K562 (cell line): ENCODE results near the gene CCL4L2. TPM values are rescaled to one million over a fixed set of nuclear protein-coding genes. Genes with fewer than 3 reads are reported as not detected.
"Not testable (repeated sequence)": the region's sequence is repeated elsewhere in the genome, so short reads cannot be mapped to it uniquely, and the experiment has no call there.

Experiments used
- ATAC-seq: fragments of 200-7000 bp; cut with Tn5 transposase; 3 replicates; pipeline ENCODE4 v1.9.1; 2020; ENCODE audit warnings: moderate library complexity
- BruUV-seq: library from RNA; stranded (reverse); fragments of 400-500 nt; replicated peaks from 2 replicates; lab custom pipeline; 2021; lab: Mats Ljungman, UMichigan
- CTCF ChIA-PET: fragments of 300-600 bp; formaldehyde crosslinking; extraction: SDS; loops from one replicate; lab custom pipeline; 2021; ENCODE audit warnings: low intra/inter-chr PET ratio; lab: Yijun Ruan, JAX
- POLR2A ChIA-PET: fragments of 300-600, 350-650 bp; sonication (Branson Sonifier 250); formaldehyde crosslinking; extraction: SDS; loops from one replicate; lab custom pipeline; 2021; ENCODE audit warnings: antibody characterized with exemption, inconsistent platforms; lab: Yijun Ruan, JAX
- DNase-seq, 4 experiments: peaks; one replicate each; pipeline versions ENCODE4 v3.0.0 to v3.0.0-alpha.2; 2011 to 2018; ENCODE audit warnings: low spot score in 3 of 4, mixed read lengths in 3 of 4; ENCODE audit errors: extremely low read depth in 1 of 4
- FAIRE-seq: peaks from 2 replicates; lab custom pipeline; 2011; peaks lifted over from hg19 to GRCh38; lab: Jason Lieb, UNC
- H2AFZ ChIP-seq: 2 replicates; pipeline ENCODE4 v1.6.0; 2011; ENCODE audit warnings: low read depth, low read length, control low read depth, inconsistent platforms
- H3K27ac ChIP-seq: fragments of 200-600 bp; 3 replicates; pipeline ENCODE4 v1.8.0; 2011; ENCODE audit warnings: low read depth, mild to moderate bottlenecking, control low read depth, inconsistent platforms, low read length, moderate library complexity, mixed read lengths; ENCODE audit errors: extremely low read depth
- H3K27me3 ChIP-seq, 2 experiments: fragments of 300-600 bp in 1 of 2; 2 replicates in 1 of 2; 3 replicates in 1 of 2; pipeline versions ENCODE4 v1.6.0 to v1.8.0; 2011; ENCODE audit warnings: inconsistent platforms in 2 of 2, low read length in 2 of 2, mild to moderate bottlenecking in 1 of 2, mixed read lengths in 1 of 2, moderate library complexity in 1 of 2; ENCODE audit not compliant: control insufficient read depth in 2 of 2, insufficient read depth in 2 of 2
- H3K36me3 ChIP-seq: fragments of 300-600 bp; 3 replicates; pipeline ENCODE4 v1.8.0; 2011; ENCODE audit warnings: mild to moderate bottlenecking, low read length, inconsistent platforms; ENCODE audit not compliant: control insufficient read depth, insufficient read depth
- H3K4me1 ChIP-seq, 2 experiments: fragments of 200-600 bp in 1 of 2; replicated peaks in 1 of 2; 2 replicates in 1 of 2; 3 replicates in 1 of 2; pipeline versions ENCODE4 v1.5.1 to v1.8.0; 2011; ENCODE audit warnings: inconsistent platforms in 2 of 2, low read length in 2 of 2, mild to moderate bottlenecking in 1 of 2, mixed read lengths in 1 of 2, moderate library complexity in 1 of 2; ENCODE audit not compliant: control insufficient read depth in 2 of 2, insufficient read depth in 2 of 2
- H3K4me2 ChIP-seq: 2 replicates; pipeline ENCODE4 v1.6.1; 2011; ENCODE audit warnings: low read length, control low read depth, inconsistent platforms, mixed read lengths; ENCODE audit not compliant: insufficient read depth
- H3K4me3 ChIP-seq: fragments of 200-600 bp; sonication (generic), shearing (Covaris generic); 2 replicates; pipeline ENCODE4 v1.5.1; 2016; ENCODE audit warnings: control low read depth, inconsistent platforms
- H3K79me2 ChIP-seq: fragments of 200-600 bp; 3 replicates; pipeline ENCODE4 v1.8.0; 2011; ENCODE audit warnings: low read length, inconsistent platforms; ENCODE audit not compliant: control insufficient read depth, insufficient read depth
- H3K9ac ChIP-seq, 2 experiments: 2 replicates each; pipeline versions ENCODE4 v1.6.0 to v1.6.1; 2011; ENCODE audit warnings: low read depth in 2 of 2, low read length in 2 of 2, control low read depth in 1 of 2, inconsistent platforms in 1 of 2, mild to moderate bottlenecking in 1 of 2, mixed read lengths in 1 of 2; ENCODE audit not compliant: insufficient read depth in 1 of 2
- H3K9me1 ChIP-seq: one replicate; pipeline ENCODE4 v1.6.0; 2011; ENCODE audit warnings: inconsistent platforms, mild to moderate bottlenecking, low read length, moderate library complexity; ENCODE audit not compliant: control insufficient read depth, insufficient read depth
- H3K9me3 ChIP-seq: replicated peaks from 2 replicates; pipeline ENCODE4 v1.5.1; 2011; ENCODE audit warnings: low read depth, low read length, inconsistent platforms; ENCODE audit not compliant: control insufficient read depth, insufficient read depth
- H4K20me1 ChIP-seq: replicated peaks from 2 replicates; pipeline ENCODE4 v1.6.1; 2011; ENCODE audit warnings: low read length, inconsistent platforms, mixed read lengths; ENCODE audit not compliant: control insufficient read depth, insufficient read depth
- CSDE1 ChIP-seq, 2 experiments: fragments of 450-650 bp; IDR thresholded peaks; 2 replicates each; pipeline ENCODE4 v1.6.1; 2016; ENCODE audit warnings: mild to moderate bottlenecking in 1 of 2
- FOXJ2 ChIP-seq: fragments of 200-800 bp; sonication (Bioruptor generic); IDR thresholded peaks from 2 replicates; pipeline ENCODE4 v1.6.1; 2016; ENCODE audit warnings: missing genetic modification characterization, missing compliant biosample characterization
- HOXB6 ChIP-seq: fragments of 250-450 bp; sonication (Bioruptor Pico); IDR thresholded peaks from 2 replicates; pipeline ENCODE4 v1.5.1; 2022; ENCODE audit warnings: mild to moderate bottlenecking, borderline replicate concordance
- MEF2D ChIP-seq: conservative IDR thresholded peaks from 2 replicates; pipeline ENCODE4 v1.6.1; 2016; ENCODE audit warnings: low read depth, missing genetic modification characterization, missing compliant biosample characterization
- NCOA1 ChIP-seq: fragments of 450-650 bp; IDR thresholded peaks from 2 replicates; pipeline ENCODE4 v1.6.1; 2016; ENCODE audit warnings: low read depth
- PML ChIP-seq: IDR thresholded peaks from 2 replicates; pipeline ENCODE4 v1.6.1; 2012; ENCODE audit warnings: low read length, inconsistent platforms
- RAD51 ChIP-seq: fragments of 450-650 bp; IDR thresholded peaks from 2 replicates; pipeline ENCODE4 v1.7.1; 2016; ENCODE audit warnings: low read depth, mild to moderate bottlenecking, borderline replicate concordance
- RBFOX2 ChIP-seq: fragments of 200-400 bp; formaldehyde crosslinking; IDR thresholded peaks from 2 replicates; pipeline ENCODE4 v1.6.1; 2017; ENCODE audit warnings: low read depth, mild to moderate bottlenecking, low read length, moderate library complexity
- SIX5 ChIP-seq, 2 experiments: IDR thresholded peaks; 2 replicates each; pipeline ENCODE4 v1.6.1; 2011; ENCODE audit warnings: low read length in 2 of 2, borderline replicate concordance in 1 of 2, low read depth in 1 of 2, mild to moderate bottlenecking in 1 of 2, moderate library complexity in 1 of 2; ENCODE audit not compliant: insufficient read depth in 1 of 2
- TAF7 ChIP-seq: fragments of 450-650 bp; IDR thresholded peaks from 2 replicates; pipeline ENCODE4 v1.6.1; 2016; ENCODE audit warnings: missing genetic modification characterization, missing compliant biosample characterization
- ZNF764 ChIP-seq: fragments of 250-450 bp; sonication (Bioruptor Pico); IDR thresholded peaks from 2 replicates; pipeline ENCODE4 v1.4.0; 2020; ENCODE audit warnings: low read depth, mild to moderate bottlenecking, moderate library complexity
- WGBS: fragments of 100-300 bp; shearing (Covaris generic); methylation state at CpG from one replicate; pipeline ENCODE4 v1.1.6; 2016; ENCODE audit warnings: low coverage, mixed read lengths; ENCODE audit not compliant: insufficient coverage; ENCODE audit errors: missing lambda C conversion rate; 5-methylcytosine and 5-hydroxymethylcytosine counted together
- in situ Hi-C: fragments of 300-500 bp; cut with MboI; formaldehyde crosslinking; loops from 4 replicates; pipeline ENCODE4 v1.15.0; 2018; ENCODE audit warnings: inconsistent platforms, mixed read lengths
- intact Hi-C: fragments of 100-400 bp; cut with micrococcal nuclease; formaldehyde crosslinking; loops from 2 replicates; pipeline ENCODE4 v1.14.2; 2022
- polyA plus RNA-seq, 8 experiments: library from polyadenylated mRNA; depleted of rRNA in 4 of 8; stranded (reverse) in 5 of 8; unstranded in 3 of 8; fragments of >200 nt; fragmentation: Nextera tagmentation in 2 of 8; fragmentation: Illumina TruSeq in 1 of 8; extraction: Ambion mirVana in 2 of 8; extraction: Trizol in 1 of 8; gene quantifications; 2 replicates each; pipeline versions ENCODE4 v1.2.1 to v1.2.3, GENCODE V29; 2011 to 2014; ENCODE audit warnings: inconsistent platforms in 1 of 8, missing spikeins in 1 of 8
- total RNA-seq, 7 experiments: library from RNA; depleted of rRNA in 6 of 7; stranded (reverse); fragments of >200 nt in 6 of 7; fragmentation: Illumina TruSeq in 2 of 7; extraction: Trizol in 2 of 7; gene quantifications; 2 replicates each; pipeline versions ENCODE4 v1.2.1 to v1.2.3, GENCODE V29; 2011 to 2021; ENCODE audit warnings: low replicate concordance in 1 of 7
- TF ChIP-seq, protein P1 (sequence below): fragments of 250-450 bp; sonication (Bioruptor Pico); IDR thresholded peaks from 2 replicates; pipeline ENCODE4 v1.8.0; 2022; ENCODE audit warnings: inconsistent platforms

CCL4L2 gene
- total and polyA plus RNA-seq, 9 of the 15 experiments (the other 6 are each of a cell fraction or from before 2014, with no cell fraction given), result 0.11 to 0.51 (median 0.38) TPM; not detected in 6

DNA sequence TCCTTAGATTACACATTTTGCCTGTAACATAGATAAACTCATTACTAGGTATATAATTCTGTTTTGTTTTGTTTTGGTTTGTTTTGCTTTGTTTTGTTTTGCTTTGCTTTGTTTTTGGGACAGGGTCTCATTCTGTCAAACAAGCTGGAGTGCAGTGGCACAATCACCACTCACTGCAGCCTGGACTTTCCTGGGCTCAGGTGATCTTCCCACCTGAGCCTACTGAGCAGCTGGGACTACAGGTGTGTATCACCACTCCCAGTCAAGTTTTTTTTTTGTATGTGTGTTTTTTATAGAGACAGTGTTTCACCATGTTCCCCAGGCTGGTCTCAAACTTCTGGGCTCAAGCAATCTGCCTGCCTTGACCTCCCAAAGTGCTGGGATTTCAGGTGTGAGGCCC, 1.3 kb upstream of the CCL4L2 start:
- Histone ChIP-seq H3K9ac (no peak overlapping the region), H3K27me3 (peaks cover 0 to 11% of the 10 kb centered on the region in 2 experiments; a peak in 3 of 5 replicates), H3K9me3 (no peaks in the 10 kb centered on the region), H4K20me1 (no peaks in the 10 kb centered on the region), H3K4me1 (no peaks in the 10 kb centered on the region), H3K79me2 (no peaks in the 10 kb centered on the region), H3K36me3 (no peaks in the 10 kb centered on the region), H3K9me1 (no peaks in the 10 kb centered on the region), H3K4me3 (no peak overlapping the region)
- BruUV-seq, result no TSS peak
- DNase-seq (no peak), FAIRE-seq (no peak)
- ChIA-PET CTCF (no interaction called here), POLR2A (interaction anchor here (0.6 to 1.3 kb wide), 2 partner anchors 13 to 16 kb away, joined by 3 read pairs; partner anchors contain the start of genes CCL3L1 and CCL3L3)
- intact Hi-C loops (no loop called here), in situ Hi-C loops (loop anchor here (25.0 kb wide), 2 partner anchors 153 to 1953 kb away; no protein-coding TSS in a partner anchor)
- TF ChIP-seq PML (no peak), RAD51 (no peak), NCOA1 (no peak), HOXB6 (CRISPR knock-in tag) (no peak), MEF2D (no peak), ZNF764 (CRISPR knock-in tag) (no peak), FOXJ2 (no peak), RBFOX2 (no peak), SIX5 (IDR thresholded peaks at IDR 0.05; ENCODE audit: borderline replicate concordance in 1 of 2, insufficient read depth in 1 of 2, low read depth in 1 of 2, low read length in 2 of 2) (no peak), TAF7 (tag) (no peak), CSDE1 (IDR thresholded peaks at IDR 0.05) (no peak)
- TF ChIP-seq, protein P1, sequence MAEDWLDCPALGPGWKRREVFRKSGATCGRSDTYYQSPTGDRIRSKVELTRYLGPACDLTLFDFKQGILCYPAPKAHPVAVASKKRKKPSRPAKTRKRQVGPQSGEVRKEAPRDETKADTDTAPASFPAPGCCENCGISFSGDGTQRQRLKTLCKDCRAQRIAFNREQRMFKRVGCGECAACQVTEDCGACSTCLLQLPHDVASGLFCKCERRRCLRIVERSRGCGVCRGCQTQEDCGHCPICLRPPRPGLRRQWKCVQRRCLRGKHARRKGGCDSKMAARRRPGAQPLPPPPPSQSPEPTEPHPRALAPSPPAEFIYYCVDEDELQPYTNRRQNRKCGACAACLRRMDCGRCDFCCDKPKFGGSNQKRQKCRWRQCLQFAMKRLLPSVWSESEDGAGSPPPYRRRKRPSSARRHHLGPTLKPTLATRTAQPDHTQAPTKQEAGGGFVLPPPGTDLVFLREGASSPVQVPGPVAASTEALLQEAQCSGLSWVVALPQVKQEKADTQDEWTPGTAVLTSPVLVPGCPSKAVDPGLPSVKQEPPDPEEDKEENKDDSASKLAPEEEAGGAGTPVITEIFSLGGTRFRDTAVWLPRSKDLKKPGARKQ (CRISPR knock-in tag), result no peak
- TF ChIP-seq, all 486 proteins: peak for 0
- no peak overlapping the region for H3K27ac ChIP-seq
- no peak overlapping the region for H3K4me2 ChIP-seq
- no peak for ATAC-seq
- no peak overlapping the region for H2AFZ ChIP-seq

DNA sequence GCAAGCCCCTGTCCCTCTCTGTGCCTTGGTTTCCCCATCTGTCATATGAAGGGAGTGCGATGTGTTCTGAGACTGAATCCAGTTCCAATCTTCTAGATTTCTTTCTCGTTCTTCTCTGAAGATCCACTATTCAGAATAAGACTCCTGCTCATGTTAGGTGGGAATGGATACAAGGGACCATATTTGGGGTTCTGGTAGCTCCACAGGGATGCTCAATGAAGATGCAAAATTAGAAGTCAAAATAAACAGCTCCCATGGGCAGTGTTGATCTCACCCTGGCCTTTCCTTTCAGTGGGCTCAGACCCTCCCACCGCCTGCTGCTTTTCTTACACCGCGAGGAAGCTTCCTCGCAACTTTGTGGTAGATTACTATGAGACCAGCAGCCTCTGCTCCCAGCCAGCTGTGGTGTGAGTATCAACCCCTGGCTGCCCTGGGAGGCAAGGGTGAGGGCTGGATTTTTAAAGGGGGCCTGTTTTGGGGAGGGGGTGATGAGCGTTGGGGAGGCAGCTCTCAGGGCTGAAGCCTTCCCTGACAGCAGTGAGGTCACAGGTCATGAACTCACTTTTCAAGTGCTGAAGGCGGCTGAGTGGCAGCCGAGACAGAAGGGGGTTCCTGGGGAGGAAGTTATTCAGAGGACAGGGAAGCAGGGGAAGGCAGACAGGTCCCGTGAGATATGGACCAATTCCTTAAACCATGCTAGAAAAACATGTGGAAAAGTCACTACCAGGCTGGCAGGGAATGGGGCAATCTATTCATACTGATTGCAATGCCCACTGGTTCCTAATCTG, 815 bp downstream of the CCL4L2 start:
- BruUV-seq, H4K20me1 ChIP-seq, FAIRE-seq, POLR2A ChIA-PET, H3K79me2 ChIP-seq, H3K36me3 ChIP-seq, CTCF ChIA-PET, ATAC-seq, DNase-seq, H3K4me2 ChIP-seq, H3K9ac ChIP-seq, intact Hi-C loops, H2AFZ ChIP-seq, H3K9me1 ChIP-seq, H3K27ac ChIP-seq, H3K9me3 ChIP-seq, H3K4me3 ChIP-seq, H3K4me1 ChIP-seq: not testable (repeated sequence)
- peaks cover 0 to 11% of the 10 kb centered on the region in 2 experiments; a peak in 3 of 5 replicates for H3K27me3 ChIP-seq
- 2% methylated on average over 6 of the region's 10 CpGs for WGBS
- in situ Hi-C loops, result loop anchor here (25.0 kb wide), 2 partner anchors 151 to 1951 kb away; no protein-coding TSS in a partner anchor
